Fibroblast of pulmonary artery (primary cell): ENCODE measurements around the gene PHACTR1.

Experiments used
- DNase-seq: peaks from one replicate; pipeline ENCODE4 v3.0.0-alpha.2; 2010; ENCODE audit warnings: low read depth
- H3K4me3 ChIP-seq: replicated peaks from 2 replicates; pipeline ENCODE4 v1.5.1; 2011; ENCODE audit warnings: low read depth, mild to moderate bottlenecking, control low read depth, low read length, moderate library complexity
- TF ChIP-seq, protein P1 (sequence below): IDR thresholded peaks from 2 replicates; pipeline ENCODE4 v1.5.1; 2011; ENCODE audit warnings: mild to moderate bottlenecking, control low read depth, low read length, inconsistent platforms; ENCODE audit errors: missing control alignments

The PHACTR1 gene

DNA sequence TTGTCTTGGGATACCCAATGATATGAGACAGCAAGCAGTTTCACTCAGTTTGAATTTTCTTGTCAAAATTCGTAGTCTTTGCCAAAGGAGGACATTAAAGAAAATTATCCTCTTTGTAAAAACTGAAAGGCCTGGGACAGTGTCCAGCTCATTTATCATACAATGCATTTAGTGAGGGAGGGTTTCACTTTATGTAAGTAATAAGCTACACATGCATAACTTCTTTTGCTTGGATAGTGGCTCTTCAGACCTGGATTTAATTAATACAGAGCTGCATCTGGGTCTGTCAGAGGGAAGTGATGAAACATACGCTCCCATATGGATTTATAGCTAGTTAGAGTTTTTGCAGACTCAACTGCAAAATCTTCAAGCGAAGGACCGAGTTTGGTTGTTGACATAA, 175.6 kb downstream of the PHACTR1 start:
- TF ChIP-seq, protein P1, sequence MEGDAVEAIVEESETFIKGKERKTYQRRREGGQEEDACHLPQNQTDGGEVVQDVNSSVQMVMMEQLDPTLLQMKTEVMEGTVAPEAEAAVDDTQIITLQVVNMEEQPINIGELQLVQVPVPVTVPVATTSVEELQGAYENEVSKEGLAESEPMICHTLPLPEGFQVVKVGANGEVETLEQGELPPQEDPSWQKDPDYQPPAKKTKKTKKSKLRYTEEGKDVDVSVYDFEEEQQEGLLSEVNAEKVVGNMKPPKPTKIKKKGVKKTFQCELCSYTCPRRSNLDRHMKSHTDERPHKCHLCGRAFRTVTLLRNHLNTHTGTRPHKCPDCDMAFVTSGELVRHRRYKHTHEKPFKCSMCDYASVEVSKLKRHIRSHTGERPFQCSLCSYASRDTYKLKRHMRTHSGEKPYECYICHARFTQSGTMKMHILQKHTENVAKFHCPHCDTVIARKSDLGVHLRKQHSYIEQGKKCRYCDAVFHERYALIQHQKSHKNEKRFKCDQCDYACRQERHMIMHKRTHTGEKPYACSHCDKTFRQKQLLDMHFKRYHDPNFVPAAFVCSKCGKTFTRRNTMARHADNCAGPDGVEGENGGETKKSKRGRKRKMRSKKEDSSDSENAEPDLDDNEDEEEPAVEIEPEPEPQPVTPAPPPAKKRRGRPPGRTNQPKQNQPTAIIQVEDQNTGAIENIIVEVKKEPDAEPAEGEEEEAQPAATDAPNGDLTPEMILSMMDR: no peak
- no peak for DNase-seq
- no peak overlapping the region for H3K4me3 ChIP-seq

DNA sequence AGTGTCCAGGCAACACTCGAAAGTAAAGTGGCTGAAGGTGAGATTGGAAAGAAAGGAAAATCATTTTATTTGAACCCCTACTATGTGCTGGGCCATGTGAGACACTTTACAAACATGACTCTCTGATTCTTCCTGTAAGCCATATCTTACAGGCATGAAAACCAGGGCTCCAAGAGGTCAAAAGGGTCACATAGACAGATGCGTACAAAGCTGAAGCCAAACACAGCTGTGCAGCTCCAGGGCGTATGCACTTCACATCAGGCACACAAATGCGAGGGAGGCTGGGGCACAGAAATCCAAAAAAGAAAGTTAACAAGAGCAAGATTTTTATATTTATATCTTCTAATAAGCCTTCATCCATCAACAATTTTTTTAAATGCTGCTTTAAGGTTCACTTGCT, 176.5 kb downstream of the PHACTR1 start:
- TF ChIP-seq, protein P1: no peak
- H3K4me3 ChIP-seq: no peak overlapping the region
- DNase-seq: no peak

DNA sequence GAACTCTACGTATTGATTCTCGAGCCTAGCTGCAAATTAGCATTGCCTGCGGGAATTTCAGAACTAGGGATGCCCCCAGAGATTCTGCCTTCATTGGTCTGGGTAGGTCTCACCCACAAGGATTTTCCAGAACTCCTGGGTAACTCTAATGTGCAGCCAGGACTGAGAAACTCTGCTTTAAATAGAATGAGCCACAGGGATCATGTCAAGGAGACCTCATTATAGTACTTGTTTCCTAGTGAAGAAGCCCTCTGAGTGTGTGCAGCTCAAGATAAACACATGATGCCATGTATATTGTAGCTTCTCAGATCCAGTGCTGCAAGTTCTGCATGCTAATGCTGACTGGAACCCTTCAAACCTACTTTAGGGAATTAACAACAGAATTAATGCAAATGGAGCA, 179.2 kb downstream of the PHACTR1 start:
- H3K4me3 ChIP-seq: no peak overlapping the region
- TF ChIP-seq, protein P1: no peak
- no peak for DNase-seq

DNA sequence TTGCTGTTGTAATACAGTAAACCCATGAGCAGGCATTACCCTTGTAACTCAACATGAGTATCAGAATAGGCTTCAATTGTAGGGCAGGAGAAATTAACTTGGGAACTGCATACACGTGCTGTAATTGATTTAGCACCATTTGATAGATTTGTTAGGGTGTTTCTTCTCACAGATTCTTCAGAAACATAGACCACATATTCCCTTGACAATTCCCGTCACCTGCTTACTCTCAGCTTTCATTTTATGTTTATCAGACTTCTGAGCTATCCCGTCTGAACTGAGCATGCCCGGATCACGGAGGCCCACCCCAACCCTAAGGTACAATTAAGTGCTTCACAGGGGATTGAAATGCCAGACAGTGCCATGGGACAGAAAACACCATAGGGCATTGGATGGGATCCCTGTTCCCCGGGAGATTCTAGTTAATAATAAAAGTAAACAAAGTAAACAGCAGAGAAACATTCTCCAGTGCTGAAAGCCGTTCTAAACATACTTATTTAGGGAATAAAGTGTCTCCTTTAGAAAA, 179.7 kb downstream of the PHACTR1 start:
- DNase-seq: no peak
- TF ChIP-seq, protein P1: no peak
- no peak overlapping the region for H3K4me3 ChIP-seq

DNA sequence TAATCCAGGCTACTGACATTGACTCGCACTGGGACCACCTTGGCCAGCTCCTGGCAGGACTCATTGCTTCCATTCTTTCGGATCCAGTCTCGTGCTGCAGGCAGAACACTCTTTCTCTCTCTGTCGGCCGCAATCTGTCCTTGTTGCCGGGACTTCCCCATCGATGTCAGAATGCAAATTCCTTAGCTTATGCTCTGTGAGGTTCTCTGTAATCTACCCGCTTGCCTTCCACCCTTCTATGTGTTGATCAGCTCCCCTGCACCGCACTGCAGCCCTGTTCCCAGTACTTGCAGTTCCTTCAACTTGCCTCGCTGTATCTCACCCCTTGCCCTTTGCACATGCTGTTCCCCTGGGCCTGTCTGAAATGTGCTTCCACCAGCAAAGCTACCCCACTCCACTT, 182.0 kb downstream of the PHACTR1 start:
- TF ChIP-seq, protein P1: no peak
- DNase-seq: no peak
- H3K4me3 ChIP-seq: no peak overlapping the region

DNA sequence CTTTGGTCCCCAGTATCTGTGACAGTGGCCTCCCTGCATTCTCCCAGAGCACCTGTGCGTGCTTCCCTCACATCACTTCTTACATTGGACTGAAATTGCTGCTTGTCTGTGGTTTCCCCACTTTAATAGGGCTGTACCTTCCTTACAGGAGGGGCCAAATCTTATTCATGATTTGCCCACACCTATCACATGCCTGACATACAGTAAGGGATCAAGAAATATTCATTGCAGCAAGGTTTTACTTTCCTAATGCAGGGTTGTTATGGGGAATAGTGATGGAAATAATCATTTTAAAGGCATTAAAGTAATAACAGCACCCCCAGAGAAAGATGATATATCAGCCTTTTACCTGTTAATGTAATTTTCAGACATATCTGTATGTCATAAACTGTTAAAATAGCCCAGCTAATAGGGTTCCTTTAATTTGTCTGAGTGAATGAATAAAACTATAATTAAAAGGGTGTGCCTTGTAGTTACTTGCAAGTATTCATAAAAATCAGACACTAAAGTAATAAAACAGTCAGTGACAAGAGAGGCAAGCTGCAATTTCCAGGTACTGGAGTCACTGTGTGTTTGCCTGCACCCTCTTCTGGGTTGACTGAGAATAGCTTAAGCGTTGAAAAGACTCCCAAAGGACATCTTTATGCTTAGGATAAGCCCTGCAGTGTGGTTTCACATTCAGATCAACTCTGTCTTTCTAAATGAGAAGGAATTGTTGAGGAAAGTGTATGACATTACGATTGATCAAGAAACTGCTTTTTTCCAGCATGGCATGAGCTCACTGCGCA, 182.7 kb downstream of the PHACTR1 start:
- H3K4me3 ChIP-seq: no peak overlapping the region
- DNase-seq: no peak
- TF ChIP-seq, protein P1: no peak

DNA sequence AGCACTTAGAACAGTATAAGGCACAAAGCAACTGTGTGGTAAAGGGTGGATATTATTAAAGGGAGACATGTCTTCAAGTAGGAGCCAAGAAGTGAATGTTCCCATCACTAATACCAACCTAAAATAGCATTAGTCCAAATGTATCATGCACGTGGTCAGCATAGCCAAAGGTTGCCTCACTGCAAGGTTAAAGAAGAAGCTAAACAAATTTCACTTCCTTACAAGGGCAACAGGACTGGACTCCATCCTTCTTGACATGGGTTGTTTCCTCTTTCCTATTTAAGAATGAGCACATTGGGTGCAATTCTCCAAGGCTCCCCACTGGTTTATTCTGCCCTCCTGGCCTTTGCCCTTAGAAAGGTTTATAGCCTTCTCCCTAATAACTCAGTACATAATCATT, 186.7 kb downstream of the PHACTR1 start:
- TF ChIP-seq, protein P1: no peak
- DNase-seq: no peak

More for the DNA sequence above, 186.7 kb downstream of the PHACTR1 start:
- H3K4me3 ChIP-seq: no peak overlapping the region
